H1 (cell line): ENCODE measurements around the gene PTPRE. TPM values are rescaled to one million over a fixed set of nuclear protein-coding genes. Genes with fewer than 3 reads are reported as not detected.

Experiments
- CTCF ChIA-PET: fragments of 300-600 bp; sonication (Branson Sonifier 250); formaldehyde crosslinking; loops from one replicate; lab custom pipeline; 2021; ENCODE audit not compliant: partially characterized antibody; lab: Charles Lee
- POLR2A ChIA-PET: fragments of 300-600 bp; sonication (Branson Sonifier 250); formaldehyde crosslinking; loops from one replicate; lab custom pipeline; 2021; ENCODE audit warnings: inconsistent platforms; ENCODE audit not compliant: partially characterized antibody; lab: Charles Lee
- DNase-seq, 2 experiments: peaks; one replicate each; pipeline versions ENCODE4 v3.0.0 to v3.0.0-alpha.2; 2010 to 2022; ENCODE audit warnings: low spot score in 2 of 2, low read depth in 1 of 2, mixed read lengths in 1 of 2
- FAIRE-seq: peaks from 2 replicates; lab custom pipeline; 2011; peaks lifted over from hg19 to GRCh38; lab: Jason Lieb, UNC
- H2AFZ ChIP-seq: 2 replicates; pipeline ENCODE4 v1.8.1; 2012; ENCODE audit warnings: low read length, inconsistent platforms
- H2AK5ac ChIP-seq: 2 replicates; pipeline ENCODE4 v1.6.1; 2013; ENCODE audit warnings: low read depth, low read length
- H2BK120ac ChIP-seq: replicated peaks from 2 replicates; pipeline ENCODE3; 2013; ENCODE audit warnings: low read depth, low read length, inconsistent platforms
- H2BK12ac ChIP-seq: 2 replicates; pipeline ENCODE4 v1.6.1; 2013; ENCODE audit warnings: low read depth, low read length
- H2BK15ac ChIP-seq: 2 replicates; pipeline ENCODE4 v1.6.1; 2013; ENCODE audit warnings: low read length
- H2BK20ac ChIP-seq: 2 replicates; pipeline ENCODE4 v1.6.1; 2013; ENCODE audit warnings: low read length
- H2BK5ac ChIP-seq: 2 replicates; pipeline ENCODE4 v1.6.1; 2013; ENCODE audit warnings: low read depth, low read length
- H3K14ac ChIP-seq: 2 replicates; pipeline ENCODE4 v1.6.1; 2013; ENCODE audit warnings: inconsistent platforms; ENCODE audit not compliant: insufficient read length
- H3K18ac ChIP-seq: 2 replicates; pipeline ENCODE4 v1.6.1; 2013; ENCODE audit warnings: low read length; ENCODE audit errors: extremely low read depth
- H3K23ac ChIP-seq: 2 replicates; pipeline ENCODE4 v1.6.1; 2013; ENCODE audit warnings: inconsistent platforms; ENCODE audit not compliant: insufficient read length
- H3K23me2 ChIP-seq: 2 replicates; pipeline ENCODE4 v1.6.1; 2013; ENCODE audit warnings: low read depth, low read length
- H3K27ac ChIP-seq: 2 replicates; pipeline ENCODE4 v1.6.1; 2011; ENCODE audit warnings: low read depth, low read length, inconsistent platforms
- H3K27me3 ChIP-seq, 4 experiments: replicated peaks in 1 of 4; 1 replicate in 1 of 4; 2 replicates in 3 of 4; pipeline versions ENCODE4 v1.6.1 to v1.8.1; 2011 to 2013; ENCODE audit warnings: low read length in 3 of 4, mild to moderate bottlenecking in 3 of 4, inconsistent platforms in 2 of 4, mixed read lengths in 2 of 4, moderate library complexity in 1 of 4; ENCODE audit not compliant: control insufficient read depth in 3 of 4, insufficient read depth in 3 of 4; ENCODE audit errors: extremely low read depth in 1 of 4
- H3K36me3 ChIP-seq, 4 experiments: 2 replicates each; pipeline versions ENCODE4 v1.6.1 to v1.8.1; 2011 to 2013; ENCODE audit warnings: mild to moderate bottlenecking in 4 of 4, low read length in 3 of 4, moderate library complexity in 2 of 4, control low read depth in 1 of 4, inconsistent platforms in 1 of 4; ENCODE audit not compliant: insufficient read depth in 4 of 4, control insufficient read depth in 2 of 4
- H3K4ac ChIP-seq: replicated peaks from 2 replicates; pipeline ENCODE3; 2013; ENCODE audit warnings: low read length, low read depth, mixed read lengths, inconsistent platforms; ENCODE audit not compliant: insufficient read length
- H3K4me1 ChIP-seq, 4 experiments: replicated peaks in 1 of 4; 1 replicate in 1 of 4; 2 replicates in 3 of 4; pipeline versions ENCODE4 v1.6.1 to v1.8.1; 2011 to 2013; ENCODE audit warnings: low read length in 3 of 4, inconsistent platforms in 2 of 4, mixed read lengths in 1 of 4; ENCODE audit not compliant: insufficient read depth in 4 of 4, control insufficient read depth in 3 of 4
- H3K4me2 ChIP-seq, 2 experiments: 2 replicates each; pipeline versions ENCODE4 v1.6.1 to v1.8.1; 2011 to 2013; ENCODE audit warnings: low read depth in 2 of 2, low read length in 2 of 2, control low read depth in 1 of 2, inconsistent platforms in 1 of 2, mild to moderate bottlenecking in 1 of 2; ENCODE audit not compliant: insufficient read depth in 1 of 2
- H3K4me3 ChIP-seq, 4 experiments: fragments of 200-600, 300-600 bp in 1 of 4; sonication (generic), shearing (Covaris generic), sonication (Bioruptor Twin) in 1 of 4; 2 replicates each; pipeline versions ENCODE4 v1.5.1 to v1.8.1; 2011 to 2016; ENCODE audit warnings: low read length in 4 of 4, low read depth in 3 of 4, control low read depth in 2 of 4, inconsistent platforms in 2 of 4, mild to moderate bottlenecking in 2 of 4, mixed read lengths in 1 of 4, moderate library complexity in 1 of 4; ENCODE audit not compliant: insufficient read depth in 2 of 4; ENCODE audit errors: extremely low read depth in 1 of 4
- H3K56ac ChIP-seq: replicated peaks from 2 replicates; pipeline ENCODE3; 2013; ENCODE audit warnings: low read depth, mild to moderate bottlenecking, mixed read lengths, low read length, inconsistent platforms; ENCODE audit not compliant: insufficient read length
- H3K79me1 ChIP-seq: 2 replicates; pipeline ENCODE4 v1.6.1; 2013; ENCODE audit warnings: low read depth, low read length, control low read depth
- H3K79me2 ChIP-seq, 2 experiments: 2 replicates each; pipeline versions ENCODE4 v1.6.1 to v1.8.1; 2012 to 2013; ENCODE audit warnings: low read length in 2 of 2, mild to moderate bottlenecking in 2 of 2, inconsistent platforms in 1 of 2; ENCODE audit not compliant: insufficient read depth in 2 of 2, control insufficient read depth in 1 of 2
- H3K9ac ChIP-seq, 4 experiments: replicated peaks in 1 of 4; 1 replicate in 1 of 4; 2 replicates in 3 of 4; pipeline versions ENCODE4 v1.6.1 to v1.8.1; 2011 to 2013; ENCODE audit warnings: low read depth in 3 of 4, low read length in 3 of 4, control low read depth in 2 of 4, mild to moderate bottlenecking in 2 of 4, moderate library complexity in 2 of 4, inconsistent platforms in 1 of 4; ENCODE audit errors: extremely low read depth in 1 of 4
- H3K9me3 ChIP-seq, 2 experiments: 2 replicates each; pipeline versions ENCODE4 v1.6.1 to v1.8.1; 2012 to 2013; ENCODE audit warnings: mild to moderate bottlenecking in 2 of 2, moderate library complexity in 2 of 2, control low read depth in 1 of 2, inconsistent platforms in 1 of 2, low read depth in 1 of 2, low read length in 1 of 2, mixed read lengths in 1 of 2; ENCODE audit not compliant: insufficient read depth in 2 of 2
- H4K20me1 ChIP-seq, 2 experiments: replicated peaks in 1 of 2; 2 replicates each; pipeline versions ENCODE3 to v1.8.1; 2011 to 2013; ENCODE audit warnings: inconsistent platforms in 2 of 2, low read length in 2 of 2, mild to moderate bottlenecking in 1 of 2; ENCODE audit not compliant: insufficient read depth in 2 of 2, control insufficient read depth in 1 of 2
- H4K5ac ChIP-seq: 2 replicates; pipeline ENCODE4 v1.6.1; 2013; ENCODE audit warnings: low read length, low read depth, mixed read lengths, inconsistent platforms; ENCODE audit not compliant: insufficient read length
- H4K8ac ChIP-seq: 2 replicates; pipeline ENCODE4 v1.8.0; 2013; ENCODE audit warnings: mild to moderate bottlenecking, moderate library complexity, low read length, inconsistent platforms; ENCODE audit not compliant: insufficient read depth; ENCODE audit errors: extremely low read depth
- H4K91ac ChIP-seq: replicated peaks from 2 replicates; pipeline ENCODE3; 2013; ENCODE audit warnings: low read length, mixed read lengths, inconsistent platforms; ENCODE audit not compliant: insufficient read length
- ATF2 ChIP-seq: IDR thresholded peaks from 2 replicates; pipeline ENCODE4 v1.6.1; 2012; ENCODE audit warnings: low read length, inconsistent platforms
- CHD1 ChIP-seq: IDR thresholded peaks from 2 replicates; pipeline ENCODE4 v1.6.1; 2012; ENCODE audit warnings: low read depth, low read length, improper control_type of control experiment
- CHD2 ChIP-seq: IDR thresholded peaks from 2 replicates; pipeline ENCODE4 v1.6.1; 2012; ENCODE audit warnings: low read length, improper control_type of control experiment
- EGR1 ChIP-seq: IDR thresholded peaks from 2 replicates; pipeline ENCODE4 v1.6.1; 2011; ENCODE audit warnings: low read depth, low read length, borderline replicate concordance
- EP300 ChIP-seq, 2 experiments: IDR thresholded peaks; 1 replicate in 1 of 2; 2 replicates in 1 of 2; pipeline ENCODE4 v1.6.1; 2011 to 2012; ENCODE audit warnings: low read depth in 2 of 2, low read length in 2 of 2, mild to moderate bottlenecking in 2 of 2, borderline replicate concordance in 1 of 2, inconsistent platforms in 1 of 2, moderate library complexity in 1 of 2
- HDAC6 ChIP-seq: IDR thresholded peaks from one replicate; pipeline ENCODE4 v1.7.1; 2012; ENCODE audit warnings: low read depth, mild to moderate bottlenecking, inconsistent platforms, low read length, moderate library complexity
- SIRT6 ChIP-seq: IDR thresholded peaks from one replicate; pipeline ENCODE4 v1.7.1; 2012; ENCODE audit warnings: low read length, inconsistent platforms
- TAF7 ChIP-seq: optimal IDR thresholded peaks from 2 replicates; pipeline ENCODE3; 2011; ENCODE audit warnings: low read depth, mild to moderate bottlenecking, inconsistent platforms, low read length, moderate library complexity, borderline replicate concordance
- TCF12 ChIP-seq: IDR thresholded peaks from 2 replicates; pipeline ENCODE4 v1.6.1; 2011; ENCODE audit warnings: low read depth, mild to moderate bottlenecking, low read length
- WGBS, 2 experiments: shearing (Covaris generic) in 1 of 2; methylation state at CpG; one replicate each; pipeline versions ENCODE4 v1.1.6 to v1.1.7; 2013 to 2015; ENCODE audit warnings: low lambda C conversion rate in 2 of 2, mixed read lengths in 2 of 2, inconsistent platforms in 1 of 2, low coverage in 1 of 2, missing lambda C conversion rate in 1 of 2; ENCODE audit not compliant: insufficient replicate concordance in 2 of 2, insufficient coverage in 1 of 2, insufficient read length in 1 of 2; ENCODE audit errors: extremely low coverage in 1 of 2, missing lambda C conversion rate in 1 of 2; 5-methylcytosine and 5-hydroxymethylcytosine counted together
- polyA plus RNA-seq, 7 experiments: library from polyadenylated mRNA; depleted of rRNA in 3 of 7; stranded (reverse) in 5 of 7; unstranded in 2 of 7; fragments of >200 nt in 5 of 7; fragments of 200-250 nt in 2 of 7; gene quantifications; 1 replicate in 5 of 7; 2 replicates in 1 of 7; 4 replicates in 1 of 7; pipeline versions ENCODE4 v1.2.1 to v1.2.3, GENCODE V29; 2011 to 2013; ENCODE audit warnings: missing spikeins in 2 of 7, mixed read lengths in 2 of 7
- total RNA-seq: library from RNA; stranded (reverse); fragmentation: NEBNext Ultra II Directional; extraction: Animal tissue kit (Norgen Biotek cat#: 25700); gene quantifications from 2 replicates; pipeline ENCODE4 v1.2.1, GENCODE V29; 2021

The PTPRE gene
- total and polyA plus RNA-seq, 2 of the 8 experiments (the other 6 are each of a cell fraction or from before 2014, with no cell fraction given) = 0.33 to 0.54 TPM

GRCh38 chr10:128014236-128014635, 107.3 kb downstream of the PTPRE start:
- H4K20me1 ChIP-seq = no peaks in the 10 kb centered on the region
- CTCF ChIA-PET = interaction anchor here (1.2 to 6.0 kb wide), 6 partner anchors 12 to 108 kb away, joined by 3 to 34 read pairs (median 8); no protein-coding TSS in a partner anchor

More at GRCh38 chr10:128014236-128014635, 107.3 kb downstream of the PTPRE start:
- no peak overlapping the region for H3K56ac ChIP-seq
- H3K9ac ChIP-seq = no peak overlapping the region
- no peak overlapping the region for H2BK15ac ChIP-seq
- H3K18ac ChIP-seq = no peak overlapping the region
- no peaks in the 10 kb centered on the region for H3K36me3 ChIP-seq
- no peak overlapping the region for H2BK20ac ChIP-seq
- POLR2A ChIA-PET = no interaction called here
- no peak overlapping the region for H2AFZ ChIP-seq
- no peak overlapping the region for H2BK5ac ChIP-seq
- 98% methylated on average over 7 of the region's 7 CpGs; no CpG with 5 or more reads in 1 of the 2 experiments for WGBS, 2 experiments
- H3K4ac ChIP-seq = no peak overlapping the region
- no peak for FAIRE-seq
- no peak overlapping the region for H3K23ac ChIP-seq
- H3K23me2 ChIP-seq = 0 out of 2 replicates have a peak, but pooled peaks cover 2% of the 10 kb centered on the region
- no peak overlapping the region for H3K27ac ChIP-seq
- no peak overlapping the region for H4K91ac ChIP-seq
- H3K4me3 ChIP-seq = no peak overlapping the region
- no peak overlapping the region for H4K8ac ChIP-seq
- DNase-seq = no peak
- H3K9me3 ChIP-seq = no peaks in the 10 kb centered on the region
- H3K79me2 ChIP-seq = no peaks in the 10 kb centered on the region
- H2BK120ac ChIP-seq = no peak overlapping the region
- H2BK12ac ChIP-seq = no peak overlapping the region
- TF ChIP-seq SIRT6 = no peak
- no peak for TF ChIP-seq HDAC6
- no peak for TF ChIP-seq TCF12
- TF ChIP-seq EGR1 = no peak
- TF ChIP-seq EP300 (IDR thresholded peaks at IDR 0.05; ENCODE audit: borderline replicate concordance in 1 of 2, low read depth in 2 of 2, low read length in 2 of 2) = no peak
- TF ChIP-seq CHD2 = no peak
- TF ChIP-seq CHD1 = no peak
- TF ChIP-seq ATF2 = no peak
- TF ChIP-seq TAF7 = no peak
- H3K27me3 ChIP-seq = no peaks in the 10 kb centered on the region; a peak in 1 of 7 replicates
- 0 out of 7 replicates have a peak, but pooled peaks cover 0 to 2% (median 0%) of the 10 kb centered on the region in 4 experiments for H3K4me1 ChIP-seq
- no peak overlapping the region for H3K4me2 ChIP-seq
- no peaks in the 10 kb centered on the region for H3K79me1 ChIP-seq
- H3K14ac ChIP-seq = no peak overlapping the region
- H4K5ac ChIP-seq = no peak overlapping the region
- no peak overlapping the region for H2AK5ac ChIP-seq
